Iris pigment epithelial cell (primary cell): ENCODE data around the gene CALU.

Experiments
- DNase-seq: peaks from one replicate; pipeline ENCODE4 v3.0.0-alpha.2; 2011; ENCODE audit warnings: low read depth

CALU gene

DNA sequence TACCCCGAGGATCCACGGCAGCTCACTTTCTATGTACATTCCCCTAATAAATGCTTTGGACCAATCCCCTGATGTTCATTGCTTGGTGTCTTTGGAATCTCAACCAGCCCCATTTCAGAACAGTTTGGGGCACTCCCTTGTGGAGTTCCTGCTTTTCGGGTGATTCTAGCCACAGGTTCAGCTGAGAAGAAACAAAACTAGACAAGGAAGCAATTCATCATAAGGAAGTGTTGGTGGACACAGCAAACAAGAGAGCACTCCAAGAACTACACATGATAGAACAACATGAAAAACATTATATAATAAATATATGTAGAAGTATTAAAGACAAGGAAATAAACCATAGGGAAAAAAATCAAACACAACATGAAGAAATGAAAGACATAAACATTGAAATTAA, 46.6 kb downstream of the CALU start:
- DNase-seq = no peak

- DNase-seq = no peak
Observed at GRCh38 chr7:128788446-128789412, 49.6 kb downstream of the CALU start.

GRCh38 chr7:128790315-128791041, 51.3 kb downstream of the CALU start:
- no peak for DNase-seq

- peak; percentile 41 for DNase-seq
Observed at GRCh38 chr7:128791121-128791971, 52.2 kb downstream of the CALU start, which contains the start of gene CCDC136. CCDC136 (plus strand) TSS chr7:128791968; CDS start chr7:128792412, 444 bp downstream.

DNA sequence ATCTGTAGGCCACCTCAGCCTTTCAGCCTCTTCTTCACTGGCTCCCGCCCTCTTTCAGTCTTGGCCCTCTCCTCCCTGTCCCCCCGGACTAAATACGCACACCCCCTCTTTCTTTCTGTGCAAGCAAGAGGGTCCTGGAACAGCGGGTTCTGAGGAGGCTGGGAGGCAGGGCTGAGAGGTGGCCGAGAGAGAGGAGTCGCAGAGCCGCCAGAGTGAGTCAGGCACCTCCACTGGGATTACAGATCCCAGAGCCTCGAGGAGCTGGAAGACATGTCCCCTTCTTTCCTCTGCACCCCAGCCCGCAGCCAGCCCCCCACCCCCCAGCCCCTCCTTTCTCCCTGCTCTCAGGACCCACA, 52.8 kb downstream of the CALU start:
- no peak for DNase-seq

DNA sequence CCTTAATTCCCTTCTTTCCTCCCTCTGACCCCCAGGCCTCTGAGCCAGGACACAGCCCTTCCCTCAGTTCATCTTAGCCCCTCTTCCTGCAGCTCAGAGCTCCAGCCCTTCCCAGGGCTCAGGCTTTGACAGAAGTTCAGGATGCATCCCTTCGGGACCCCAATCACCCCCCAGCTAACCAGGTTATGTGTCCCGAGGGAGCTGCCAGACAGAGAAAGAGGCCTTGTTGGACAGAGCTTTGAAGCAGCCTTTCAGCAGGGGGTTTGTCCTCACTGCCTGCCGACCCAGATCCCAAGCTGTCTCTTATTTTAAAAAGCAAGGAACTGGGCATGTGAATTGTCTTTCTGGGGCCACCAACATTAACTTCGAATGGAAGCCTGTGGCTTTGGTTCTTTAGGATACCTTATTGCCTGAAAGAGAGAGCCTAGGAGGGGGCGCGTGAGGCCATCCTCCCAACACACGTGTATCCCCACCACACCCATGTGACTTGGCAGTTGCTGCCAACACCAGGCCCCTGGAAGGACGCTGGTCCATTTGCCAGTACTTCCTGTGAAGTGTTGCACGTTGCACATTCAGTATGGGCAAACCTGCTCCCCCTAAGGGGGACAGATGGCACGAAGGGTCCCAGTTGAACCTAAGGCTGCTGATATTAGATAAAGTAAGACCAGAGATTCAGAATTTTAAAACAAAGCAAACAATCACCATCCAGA, 53.5 kb downstream of the CALU start:
- no peak for DNase-seq

- no peak for DNase-seq
Observed at GRCh38 chr7:128793181-128793547, 54.0 kb downstream of the CALU start.

GRCh38 chr7:128794020-128794419, 54.9 kb downstream of the CALU start:
- no peak for DNase-seq

DNA sequence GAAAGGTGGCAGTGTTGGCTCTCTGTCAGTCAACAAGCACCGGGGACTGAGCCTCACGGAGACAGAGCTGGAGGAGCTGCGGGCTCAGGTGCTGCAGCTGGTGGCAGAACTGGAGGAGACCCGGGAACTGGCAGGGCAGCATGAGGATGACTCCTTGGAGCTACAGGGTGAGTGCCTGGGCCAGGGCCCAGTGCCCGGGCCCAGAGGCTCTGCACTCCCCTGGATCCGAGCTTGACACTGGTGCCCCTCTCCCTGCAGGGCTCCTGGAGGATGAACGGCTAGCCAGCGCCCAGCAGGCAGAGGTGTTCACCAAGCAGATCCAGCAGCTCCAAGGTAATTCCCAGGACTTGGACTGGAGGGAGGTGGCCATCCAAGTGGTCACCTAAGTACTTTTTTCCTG, 55.3 kb downstream of the CALU start:
- DNase-seq = no peak

- no peak for DNase-seq
Observed at GRCh38 chr7:128795129-128795528, 56.0 kb downstream of the CALU start.

DNA sequence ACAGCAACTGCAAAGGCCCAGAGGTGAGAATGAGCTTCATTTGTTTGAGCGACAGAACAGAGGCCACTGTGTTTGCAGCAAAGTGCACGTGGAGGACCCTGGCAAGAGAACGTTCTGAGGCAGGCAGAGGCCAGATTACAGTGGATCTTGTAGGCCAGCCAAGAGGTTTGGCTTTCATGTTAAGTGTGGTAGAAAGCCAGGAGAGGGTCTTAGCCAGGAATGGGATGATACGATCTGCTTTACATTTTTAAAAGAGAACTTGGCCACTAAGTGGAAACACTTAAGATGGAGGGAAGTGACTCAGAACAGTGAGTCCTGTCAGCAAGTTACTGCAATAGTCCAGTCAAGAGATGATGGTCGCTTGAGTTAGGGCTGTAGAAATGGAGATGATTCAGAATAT, 57.2 kb downstream of the CALU start:
- DNase-seq = peak; percentile 87

GRCh38 chr7:128799451-128799850, 60.3 kb downstream of the CALU start:
- no peak for DNase-seq

DNA sequence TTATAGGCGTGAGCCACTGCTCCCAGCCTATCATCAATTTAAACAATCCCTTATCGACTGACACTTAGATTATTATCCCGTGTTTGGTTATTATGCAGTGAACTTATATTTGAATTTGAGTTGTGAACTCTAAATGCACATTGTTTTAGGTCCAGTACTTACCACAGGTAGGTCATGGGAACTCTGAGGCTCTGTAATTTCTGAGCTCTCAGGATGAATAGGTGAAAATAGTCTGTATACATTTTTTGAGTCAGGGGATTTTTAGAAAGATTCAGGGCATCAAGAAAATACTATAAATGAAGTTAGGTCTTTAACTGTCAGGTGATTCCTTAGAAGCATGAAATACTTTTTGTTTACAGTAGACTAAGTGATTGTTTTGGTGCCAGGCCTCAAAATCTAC, 61.4 kb downstream of the CALU start:
- DNase-seq = no peak

GRCh38 chr7:128801003-128801402, 61.8 kb downstream of the CALU start:
- no peak for DNase-seq

DNA sequence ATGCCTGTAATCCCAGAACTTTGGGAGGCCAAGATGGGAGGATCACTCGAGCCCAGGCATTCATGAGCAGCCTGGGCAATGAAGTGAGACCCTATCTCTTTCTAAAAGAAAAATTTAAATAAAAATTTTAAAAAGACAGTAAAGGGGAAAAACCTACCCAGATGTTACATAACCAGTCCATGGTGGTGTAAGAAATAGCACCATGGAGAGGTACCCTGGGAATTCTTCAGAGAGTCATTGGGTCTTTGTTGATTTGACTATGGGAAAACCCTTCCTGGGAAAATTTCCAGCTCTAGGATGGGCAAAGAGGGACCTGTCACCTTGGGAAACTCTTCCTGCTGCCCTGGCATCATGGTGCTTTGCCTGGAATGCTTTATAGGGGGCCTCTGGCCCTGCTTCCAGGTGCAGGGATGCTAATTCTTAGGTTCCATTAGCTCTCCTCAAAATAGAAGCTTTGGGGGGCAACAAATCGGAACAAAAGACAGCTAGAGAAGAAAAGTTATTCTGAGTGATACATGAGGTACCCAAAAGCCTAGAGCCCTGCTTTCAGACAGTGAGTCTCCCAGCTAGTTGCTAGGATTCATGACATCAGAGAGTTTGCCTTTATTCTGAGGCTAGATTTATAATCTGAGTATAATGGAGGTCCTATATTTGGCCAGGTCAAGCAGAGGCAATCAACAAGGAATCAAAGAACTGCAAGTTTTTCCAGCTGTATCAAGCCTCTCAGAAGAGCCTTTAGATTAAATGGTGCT, 62.7 kb downstream of the CALU start:
- DNase-seq = no peak

GRCh38 chr7:128804484-128804883, 65.3 kb downstream of the CALU start:
- no peak for DNase-seq

GRCh38 chr7:128805225-128805624, 66.1 kb downstream of the CALU start:
- no peak for DNase-seq

- no peak for DNase-seq
Observed at GRCh38 chr7:128807191-128807590, 68.0 kb downstream of the CALU start.

GRCh38 chr7:128809363-128809762, 70.2 kb downstream of the CALU start:
- DNase-seq = no peak

- no peak for DNase-seq
Observed at GRCh38 chr7:128810473-128810872, 71.3 kb downstream of the CALU start.

- DNase-seq = no peak
Observed at GRCh38 chr7:128810997-128811396, 71.8 kb downstream of the CALU start.
